ENCODE data around the gene KCNJ8.
"Not testable (repeated sequence)": the region's sequence is repeated elsewhere in the genome, so short reads cannot be mapped to it uniquely, and the experiment has no call there.

KCNJ8 gene

GRCh38 chr12:21782723-21783122 lies 8.2 kb upstream of the KCNJ8 start:
- DNase-seq, result not testable (repeated sequence)

GRCh38 chr12:21780786-21781185 lies 6.3 kb upstream of the KCNJ8 start:
- DNase-seq, result no peak

DNA sequence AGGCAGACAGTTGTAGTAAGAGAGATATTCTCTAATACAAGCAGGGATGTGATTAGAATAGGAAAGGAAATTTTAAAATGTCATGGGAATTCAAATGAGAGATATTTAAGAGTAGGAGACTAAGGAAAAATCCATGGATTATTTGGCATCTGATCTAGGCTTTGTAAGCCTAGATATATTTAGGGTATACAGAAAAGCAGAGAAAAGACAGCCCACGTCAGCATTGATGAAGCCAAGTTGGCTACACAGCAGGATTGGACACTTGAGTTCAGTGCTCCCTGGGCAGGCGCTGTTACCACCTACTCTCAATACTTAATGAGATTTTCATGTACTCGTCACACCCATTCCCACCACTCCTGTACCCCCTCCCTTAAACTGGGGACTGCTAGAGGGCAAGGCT lies 1.7 kb upstream of the KCNJ8 start:
- DNase-seq, result no peak

DNA sequence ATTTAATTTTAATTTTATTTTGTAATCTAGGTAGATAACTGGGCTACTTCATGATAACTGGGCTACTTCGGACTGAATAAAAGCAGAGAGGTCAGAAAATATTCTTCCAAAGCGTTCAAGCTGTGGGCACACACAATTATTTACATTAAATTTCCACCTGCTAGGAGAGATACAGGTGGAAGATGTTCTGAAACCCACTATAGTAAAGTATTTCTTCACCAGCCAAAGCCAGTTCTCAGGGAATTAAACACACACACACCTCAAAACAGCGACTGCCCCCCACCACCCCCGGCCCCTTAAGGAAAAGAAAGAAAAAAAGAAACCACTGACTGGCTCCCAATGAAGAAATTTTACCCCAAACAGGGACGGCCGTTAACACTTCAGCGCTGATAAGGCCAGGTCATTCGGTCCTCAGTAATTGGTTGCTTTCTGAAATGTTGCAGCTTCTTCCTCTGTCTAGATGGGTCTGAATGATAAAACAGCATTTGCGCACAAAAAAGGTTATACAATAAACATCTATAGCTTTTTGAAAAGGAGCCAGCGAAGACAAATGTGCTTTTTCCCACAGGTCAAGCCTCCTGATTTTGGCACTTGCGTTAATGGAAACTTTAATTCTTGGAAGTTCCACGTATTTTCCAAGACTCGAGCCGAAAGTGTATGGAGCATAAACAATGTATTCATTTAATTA lies 771 bp upstream of the KCNJ8 start:
- no peak for DNase-seq

- DNase-seq, result no peak
Observed at GRCh38 chr12:21773806-21774205, 700 bp downstream of the KCNJ8 start.

DNA sequence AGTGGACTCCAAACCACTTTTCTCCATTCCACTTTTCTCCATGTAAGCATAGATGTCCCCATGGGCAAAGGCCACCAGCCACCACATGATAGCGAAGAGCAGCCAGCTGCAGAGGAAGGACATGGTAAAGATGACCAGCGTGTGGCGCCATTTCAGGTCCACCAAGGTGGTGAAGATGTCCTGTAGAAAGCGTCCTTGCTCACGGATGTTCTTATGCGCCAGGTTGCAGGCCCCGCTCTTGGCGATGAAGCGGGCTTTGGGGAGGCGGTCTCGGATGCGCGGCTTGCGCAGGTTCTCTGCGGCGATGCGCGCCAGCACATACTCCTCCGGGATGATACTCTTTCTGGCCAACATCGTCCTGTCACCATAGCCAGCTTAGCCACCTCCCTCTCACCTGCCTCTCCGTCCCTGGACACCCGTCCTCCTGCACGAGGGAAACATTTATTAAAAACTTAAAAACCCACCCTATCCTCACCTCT lies 1.2 kb downstream of the KCNJ8 start:
- peak in 1 of 3 donors; percentile 1 for DNase-seq

- no peak for DNase-seq
Observed at GRCh38 chr12:21771311-21771710, 3.2 kb downstream of the KCNJ8 start.

DNA sequence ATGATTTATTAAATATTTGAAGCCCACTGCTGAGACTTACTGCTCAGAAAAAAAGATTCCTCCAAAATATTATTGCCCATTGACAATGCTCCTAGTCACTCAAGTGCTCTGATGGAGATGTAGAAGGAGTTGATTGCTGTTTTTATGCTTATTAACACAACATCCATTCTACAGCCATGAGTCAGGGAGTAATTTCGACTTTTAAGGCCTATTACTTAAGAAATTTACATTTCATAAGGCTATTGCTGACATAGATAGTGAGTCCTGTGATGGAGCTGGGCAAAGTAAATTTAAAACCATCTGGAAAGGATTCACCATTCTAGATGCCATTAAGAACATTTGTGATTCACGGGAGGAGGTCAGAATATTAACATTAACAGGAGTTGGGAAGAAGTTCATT lies 5.2 kb downstream of the KCNJ8 start:
- no peak for DNase-seq

- no peak for DNase-seq
Observed at GRCh38 chr12:21766403-21766802, 8.1 kb downstream of the KCNJ8 start.

- no peak for DNase-seq
Observed at GRCh38 chr12:21764950-21765349, 9.6 kb downstream of the KCNJ8 start.

DNA sequence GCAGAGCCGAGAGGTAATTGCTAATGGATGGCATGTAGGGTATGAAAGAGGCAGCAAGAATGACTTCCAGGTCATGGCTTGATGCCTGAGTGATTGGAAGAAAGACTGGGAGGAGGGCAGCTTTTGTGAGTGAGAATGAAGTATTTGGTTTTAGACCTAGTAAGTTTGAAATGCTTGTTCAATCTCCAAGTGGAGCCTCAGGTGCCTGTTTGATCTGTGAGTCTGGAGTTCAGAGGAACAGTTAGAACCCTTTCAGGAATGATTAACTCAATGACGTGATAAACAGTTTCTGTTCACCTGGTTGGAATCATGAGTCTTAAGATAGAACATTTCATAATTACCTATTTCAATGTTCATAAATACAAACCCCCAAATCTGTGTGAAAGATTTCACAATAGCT lies 10.4 kb downstream of the KCNJ8 start:
- no peak for DNase-seq

- DNase-seq, result no peak
Observed at GRCh38 chr12:21763531-21763930, 11.0 kb downstream of the KCNJ8 start.

- DNase-seq, result no peak
Observed at GRCh38 chr12:21759737-21760136, 14.8 kb downstream of the KCNJ8 start.

DNA sequence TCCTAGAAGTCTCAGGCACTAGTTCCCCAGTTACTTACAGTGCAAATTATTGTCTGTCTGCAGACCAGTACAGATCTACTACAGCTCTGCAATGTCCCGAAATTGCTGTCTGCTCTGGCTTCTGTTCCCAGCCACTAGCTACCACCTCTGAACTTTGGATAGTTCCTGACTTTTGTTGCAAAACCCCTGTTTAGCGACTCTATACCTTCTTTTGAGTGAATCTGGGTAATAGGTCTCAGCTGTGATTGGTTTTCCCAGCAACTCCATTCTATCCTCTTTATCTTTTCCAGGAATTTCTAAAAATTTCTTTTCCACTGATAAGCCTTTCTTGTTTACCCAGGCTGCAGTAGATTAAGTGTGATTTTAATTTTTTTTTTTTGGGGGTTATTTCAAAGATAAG lies 16.8 kb downstream of the KCNJ8 start:
- no peak for DNase-seq

- DNase-seq, result no peak
Observed at GRCh38 chr12:21756699-21757098, 17.8 kb downstream of the KCNJ8 start.

- no peak for DNase-seq
Observed at GRCh38 chr12:21751517-21751916, 23.0 kb downstream of the KCNJ8 start.

- DNase-seq, result no peak
Observed at GRCh38 chr12:21745258-21745657, 29.2 kb downstream of the KCNJ8 start.

DNA sequence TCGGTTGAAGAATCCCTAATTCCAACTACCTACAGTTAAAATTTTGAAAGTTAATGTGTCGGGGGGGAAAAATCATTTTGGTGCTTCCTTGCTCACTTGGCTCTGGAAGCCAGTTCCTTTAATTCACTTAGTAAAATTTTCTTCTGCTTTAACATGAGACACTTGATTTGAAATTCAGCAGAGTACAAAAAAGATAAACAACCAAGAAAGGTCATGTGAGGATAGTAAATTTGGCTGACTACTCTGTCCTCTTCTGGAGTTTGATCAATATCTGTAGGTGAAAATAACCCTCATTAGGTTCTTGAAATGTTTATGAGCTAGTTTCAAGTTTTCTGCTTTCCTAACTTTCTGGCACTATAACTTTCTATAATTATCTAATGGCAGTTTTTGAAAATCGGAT lies 43.4 kb downstream of the KCNJ8 start:
- DNase-seq, result no peak

DNA sequence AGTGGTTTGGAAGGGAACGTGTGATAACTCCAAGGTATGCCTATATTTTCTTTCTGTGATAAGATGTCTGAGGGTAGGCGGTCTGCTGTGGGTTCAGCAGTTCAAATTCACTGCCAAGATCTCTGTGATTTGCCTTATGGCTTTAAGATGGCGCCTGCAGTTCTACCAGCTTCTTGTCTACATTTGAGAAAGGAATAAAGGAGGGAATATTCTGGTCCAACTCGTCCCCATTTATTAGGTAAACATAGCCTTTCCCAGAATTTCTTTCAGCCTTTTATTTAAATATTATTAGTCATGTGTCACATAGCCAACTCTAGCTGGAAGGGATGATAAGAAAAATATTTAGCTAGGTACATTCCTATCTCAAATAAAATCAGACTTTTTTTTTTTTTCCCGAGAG lies 48.8 kb downstream of the KCNJ8 start:
- no peak for DNase-seq

DNA sequence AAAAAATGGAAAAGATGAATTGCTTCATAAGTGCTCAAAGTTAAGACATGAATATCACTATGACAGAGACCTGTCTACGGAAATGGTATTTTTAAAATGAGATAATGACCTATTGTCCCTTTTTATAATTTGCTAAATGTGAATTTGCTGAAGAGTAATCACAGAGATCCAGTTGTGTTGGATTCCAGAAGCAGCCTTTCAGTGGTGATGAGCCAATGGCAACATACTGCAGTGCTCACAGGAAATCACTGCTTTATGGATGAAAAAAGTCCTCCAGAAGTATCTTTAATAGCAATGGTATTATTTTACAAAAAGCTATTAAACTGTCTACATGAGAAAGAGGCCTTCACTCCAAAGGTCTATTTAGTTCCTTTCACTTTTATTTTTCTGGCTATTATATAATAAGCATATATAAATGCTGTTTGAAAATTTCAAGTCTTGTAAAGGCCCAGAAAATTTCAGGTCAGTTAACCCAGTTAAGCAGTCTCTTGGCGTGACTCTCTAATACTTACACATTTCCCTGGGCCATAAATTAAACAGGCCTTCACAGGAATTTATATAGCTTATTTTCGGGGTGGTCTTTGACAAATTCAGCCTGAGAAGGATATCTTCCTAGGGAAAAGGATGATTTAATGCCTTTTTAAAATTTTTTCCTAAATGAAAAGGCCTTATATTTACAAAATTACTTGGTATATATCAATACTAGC lies 55.4 kb downstream of the KCNJ8 start:
- no peak for DNase-seq

DNA sequence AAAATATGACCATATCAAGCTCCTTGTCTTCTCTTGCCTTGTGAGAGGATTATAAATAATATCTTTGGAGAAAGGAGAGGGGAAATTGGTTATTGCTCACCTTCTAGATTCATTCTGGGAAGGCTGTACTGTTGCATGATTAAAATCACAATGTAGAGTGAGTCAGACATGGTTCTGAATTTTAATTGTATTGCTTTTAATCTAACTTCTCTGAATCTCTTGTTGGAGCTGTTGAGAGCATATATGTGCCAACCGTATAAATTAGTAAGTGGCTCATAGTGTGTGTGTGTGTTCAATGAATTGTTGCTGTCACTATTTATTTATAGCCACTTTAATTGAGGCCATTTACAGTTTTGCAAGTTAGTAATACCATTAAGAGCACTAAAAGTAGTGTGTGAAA lies 56.1 kb downstream of the KCNJ8 start:
- no peak for DNase-seq

- no peak for DNase-seq
Observed at GRCh38 chr12:21717767-21718166, 56.7 kb downstream of the KCNJ8 start.

GRCh38 chr12:21715386-21715785 lies 59.1 kb downstream of the KCNJ8 start:
- peak; percentile 34 to 41 (median 35) for DNase-seq
